ENCODE results near the gene CFAP74.

CFAP74 gene

DNA sequence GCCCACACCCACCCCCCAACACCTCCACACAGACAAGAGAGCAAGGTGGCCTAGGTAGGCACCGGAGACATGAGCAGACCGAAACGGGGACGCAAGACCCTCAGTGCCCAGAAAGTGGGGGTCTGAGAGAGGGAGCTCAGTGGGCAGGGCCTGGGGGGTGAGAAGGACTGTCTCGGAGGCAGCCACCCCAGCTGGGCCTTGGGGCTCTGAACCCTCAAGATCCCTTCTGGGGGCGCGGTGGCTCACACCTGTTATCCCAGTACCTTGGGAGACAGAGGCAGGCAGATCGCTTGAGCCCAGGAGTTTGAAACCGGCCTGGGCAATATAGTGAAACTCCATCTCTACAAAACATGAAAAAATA, 103.6 kb downstream of the CFAP74 start:
- Histone ChIP-seq H3K4me2 (ENCODE audit: low read length) (no peak overlapping the region), H3K27me3 (ENCODE audit: control insufficient read depth, insufficient read depth, low read length) (no peaks in the 10 kb centered on the region), H3K9ac (no peak overlapping the region), H2AFZ (no peak overlapping the region), H3K9me3 (ENCODE audit: control insufficient read depth, low read length) (no peaks in the 10 kb centered on the region), H3K4me1 (no peaks in the 10 kb centered on the region), H3K79me2 (no peaks in the 10 kb centered on the region), H3K4me3 (ENCODE audit: low read depth, low read length) (no peak overlapping the region), H3K36me3 (ENCODE audit: control insufficient read depth, insufficient read depth, low read length) (no peaks in the 10 kb centered on the region), H3K27ac (no peak overlapping the region)
- TF ChIP-seq, protein P1, sequence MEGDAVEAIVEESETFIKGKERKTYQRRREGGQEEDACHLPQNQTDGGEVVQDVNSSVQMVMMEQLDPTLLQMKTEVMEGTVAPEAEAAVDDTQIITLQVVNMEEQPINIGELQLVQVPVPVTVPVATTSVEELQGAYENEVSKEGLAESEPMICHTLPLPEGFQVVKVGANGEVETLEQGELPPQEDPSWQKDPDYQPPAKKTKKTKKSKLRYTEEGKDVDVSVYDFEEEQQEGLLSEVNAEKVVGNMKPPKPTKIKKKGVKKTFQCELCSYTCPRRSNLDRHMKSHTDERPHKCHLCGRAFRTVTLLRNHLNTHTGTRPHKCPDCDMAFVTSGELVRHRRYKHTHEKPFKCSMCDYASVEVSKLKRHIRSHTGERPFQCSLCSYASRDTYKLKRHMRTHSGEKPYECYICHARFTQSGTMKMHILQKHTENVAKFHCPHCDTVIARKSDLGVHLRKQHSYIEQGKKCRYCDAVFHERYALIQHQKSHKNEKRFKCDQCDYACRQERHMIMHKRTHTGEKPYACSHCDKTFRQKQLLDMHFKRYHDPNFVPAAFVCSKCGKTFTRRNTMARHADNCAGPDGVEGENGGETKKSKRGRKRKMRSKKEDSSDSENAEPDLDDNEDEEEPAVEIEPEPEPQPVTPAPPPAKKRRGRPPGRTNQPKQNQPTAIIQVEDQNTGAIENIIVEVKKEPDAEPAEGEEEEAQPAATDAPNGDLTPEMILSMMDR (IDR thresholded peaks at IDR 0.05): no peak

DNA sequence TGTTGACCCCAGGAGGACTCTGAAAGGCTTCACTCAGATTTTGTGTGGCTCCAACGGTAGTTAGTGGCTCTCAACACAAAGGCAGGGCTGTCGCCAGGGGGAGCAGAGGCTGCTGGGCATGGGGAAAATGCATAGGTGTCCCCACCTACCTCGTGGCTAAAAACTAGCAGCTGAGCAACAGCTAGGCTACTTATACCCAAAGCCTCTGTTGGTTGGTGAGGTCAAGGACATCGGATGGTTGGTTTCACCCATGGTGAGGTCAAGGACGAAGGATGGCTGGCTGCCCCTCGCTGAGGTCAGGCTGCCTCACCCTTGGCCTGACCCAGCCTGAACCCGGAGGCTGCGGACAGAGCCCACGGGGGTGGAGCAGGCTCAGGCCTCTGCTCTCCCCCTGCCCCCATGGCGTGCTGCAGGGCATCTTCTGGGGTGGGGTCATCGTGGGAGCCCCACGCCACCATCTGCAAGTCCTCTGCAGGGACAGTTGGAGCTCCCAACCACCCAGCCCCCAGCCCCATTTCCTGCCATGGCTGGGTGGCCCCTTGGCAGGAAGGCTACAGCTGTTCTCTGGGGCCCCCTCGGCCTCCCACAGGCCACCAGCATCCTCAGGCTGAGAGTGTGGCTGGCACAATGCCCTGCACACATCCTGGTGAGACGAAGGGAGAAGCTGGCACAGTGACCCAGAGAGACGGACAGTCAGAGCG, 104.2 kb downstream of the CFAP74 start:
- no peaks in the 10 kb centered on the region for H3K27me3 ChIP-seq (ENCODE audit: control insufficient read depth, insufficient read depth, low read length)
- TF ChIP-seq, protein P1 (IDR thresholded peaks at IDR 0.05): no peak
- no peaks in the 10 kb centered on the region for H3K36me3 ChIP-seq (ENCODE audit: control insufficient read depth, insufficient read depth, low read length)
- no peaks in the 10 kb centered on the region for H3K9me3 ChIP-seq (ENCODE audit: control insufficient read depth, low read length)
- no peak overlapping the region for H2AFZ ChIP-seq
- no peak overlapping the region for H3K27ac ChIP-seq
- H3K4me1 ChIP-seq: no peaks in the 10 kb centered on the region
- H3K4me3 ChIP-seq (ENCODE audit: low read depth, low read length): no peak overlapping the region
- H3K4me2 ChIP-seq (ENCODE audit: low read length): no peak overlapping the region
- no peaks in the 10 kb centered on the region for H3K79me2 ChIP-seq
- H3K9ac ChIP-seq: no peak overlapping the region

DNA sequence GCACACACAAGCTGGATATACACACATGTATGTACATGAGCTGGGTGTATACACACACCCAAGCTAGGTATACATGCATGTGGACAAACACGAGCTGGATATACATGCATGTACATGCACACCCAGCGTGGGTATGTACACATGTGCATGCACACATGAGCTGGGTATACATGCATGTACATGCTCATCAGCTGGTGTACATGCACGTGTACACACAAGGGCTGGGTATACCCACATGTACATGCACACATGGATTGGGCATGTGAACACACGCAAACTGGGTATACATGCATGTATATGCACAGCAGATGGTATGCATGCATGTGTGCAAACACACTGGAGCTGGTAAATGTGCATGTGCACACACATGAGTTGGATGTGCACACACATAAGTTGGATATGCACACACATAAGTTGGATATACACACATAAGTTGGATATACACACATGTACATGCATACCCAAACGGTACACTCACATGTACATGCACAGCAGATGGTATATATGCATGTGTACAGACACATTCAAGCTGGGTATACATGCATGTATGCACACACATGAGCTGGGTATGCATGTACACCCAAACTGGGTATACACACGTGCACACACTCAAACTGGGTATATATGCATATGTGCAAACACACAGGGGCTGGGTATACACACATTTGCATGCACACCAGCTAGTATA, 105.2 kb downstream of the CFAP74 start:
- Histone ChIP-seq H3K9me3 (ENCODE audit: control insufficient read depth, low read length) (no peaks in the 10 kb centered on the region), H3K4me2 (ENCODE audit: low read length) (no peak overlapping the region), H3K4me3 (ENCODE audit: low read depth, low read length) (no peak overlapping the region), H3K9ac (no peak overlapping the region), H2AFZ (no peak overlapping the region), H3K4me1 (no peaks in the 10 kb centered on the region), H3K27me3 (ENCODE audit: control insufficient read depth, insufficient read depth, low read length) (no peaks in the 10 kb centered on the region), H3K27ac (no peak overlapping the region), H3K36me3 (ENCODE audit: control insufficient read depth, insufficient read depth, low read length) (no peaks in the 10 kb centered on the region), H3K79me2 (no peaks in the 10 kb centered on the region)
- TF ChIP-seq, protein P1 (IDR thresholded peaks at IDR 0.05): no peak

DNA sequence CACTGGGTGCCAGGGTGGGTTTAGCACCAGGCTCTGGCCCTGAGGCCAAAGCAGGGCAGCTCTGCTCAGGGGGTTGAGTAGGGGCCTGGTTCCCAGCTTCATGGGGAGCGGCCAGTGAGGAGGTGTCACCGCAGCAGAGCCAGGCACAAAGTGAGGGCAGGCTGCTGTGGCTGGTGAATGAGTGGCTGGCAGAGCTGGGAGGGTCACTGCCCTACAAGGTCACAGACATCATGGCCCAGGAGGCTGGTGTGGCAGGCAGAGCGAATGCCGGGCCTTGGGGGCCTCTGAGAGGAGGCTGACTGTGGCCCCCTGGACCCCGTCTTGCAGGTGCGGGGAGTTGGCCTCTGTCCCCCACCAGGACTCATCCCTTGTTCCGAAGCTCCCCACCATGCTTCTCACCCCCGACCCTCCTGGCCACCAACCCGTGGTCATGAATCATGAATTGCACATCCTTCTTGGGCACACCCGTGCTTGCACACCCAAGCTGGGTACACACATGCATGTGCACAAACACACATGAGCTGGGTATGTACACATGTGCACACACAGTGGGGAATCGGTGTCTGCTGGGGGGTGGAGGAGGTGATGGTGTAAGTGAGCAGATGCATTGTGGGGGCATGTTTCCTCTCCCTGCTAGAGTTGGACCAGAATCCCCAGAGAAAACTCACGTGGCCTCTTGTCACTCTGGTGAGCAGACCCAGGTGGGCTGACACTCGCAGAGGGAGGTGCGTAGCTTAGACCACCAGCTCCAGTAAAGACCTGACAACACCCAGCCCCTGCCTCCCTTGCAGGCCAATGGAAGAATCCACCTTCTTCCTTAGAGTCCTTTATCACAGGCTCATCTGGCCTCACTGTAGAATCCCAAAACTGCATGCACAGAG, 107.9 kb downstream of the CFAP74 start:
- no peaks in the 10 kb centered on the region for H3K36me3 ChIP-seq (ENCODE audit: control insufficient read depth, insufficient read depth, low read length)
- H3K9ac ChIP-seq: no peak overlapping the region
- H3K27me3 ChIP-seq (ENCODE audit: control insufficient read depth, insufficient read depth, low read length): no peaks in the 10 kb centered on the region
- no peaks in the 10 kb centered on the region for H3K79me2 ChIP-seq
- no peak overlapping the region for H3K4me3 ChIP-seq (ENCODE audit: low read depth, low read length)
- H3K4me1 ChIP-seq: no peaks in the 10 kb centered on the region
- no peak overlapping the region for H3K27ac ChIP-seq
- H3K4me2 ChIP-seq (ENCODE audit: low read length): no peak overlapping the region
- TF ChIP-seq, protein P1 (IDR thresholded peaks at IDR 0.05): no peak
- no peak overlapping the region for H2AFZ ChIP-seq
- no peaks in the 10 kb centered on the region for H3K9me3 ChIP-seq (ENCODE audit: control insufficient read depth, low read length)

All from parathyroid adenoma (tissue), 2 donors.